Caco-2 (cell line): ENCODE measurements around the gene DSTN. TPM values are rescaled to one million over a fixed set of nuclear protein-coding genes. Genes with fewer than 3 reads are reported as not detected.

Experiments
- BruUV-seq: library from RNA; stranded (reverse); fragments of 400-500 nt; replicated peaks from 2 replicates; lab custom pipeline; 2021; lab: Mats Ljungman, UMichigan
- CTCF ChIA-PET: fragments of 300-600 bp; sonication (Branson Sonifier 250); formaldehyde crosslinking; loops from one replicate; lab custom pipeline; 2022; ENCODE audit warnings: antibody characterized with exemption; lab: Charles Lee
- POLR2A ChIA-PET: fragments of 300-600 bp; sonication (Branson Sonifier 250); formaldehyde crosslinking; loops from one replicate; lab custom pipeline; 2022; ENCODE audit warnings: antibody characterized with exemption; lab: Charles Lee
- DNase-seq, 2 experiments: peaks; one replicate each; pipeline versions ENCODE4 v3.0.0 to v3.0.0-alpha.2; 2020 to 2022
- H3K27me3 ChIP-seq: replicated peaks from 2 replicates; pipeline ENCODE4 v1.6.0; 2011; ENCODE audit warnings: low read length; ENCODE audit not compliant: control insufficient read depth, insufficient read depth
- H3K36me3 ChIP-seq: 2 replicates; pipeline ENCODE4 v1.5.1; 2011; ENCODE audit warnings: low read length; ENCODE audit not compliant: control insufficient read depth, insufficient read depth
- H3K4me1 ChIP-seq: fragments of 250-450 bp; sonication (Bioruptor Pico); 2 replicates; pipeline ENCODE4 v1.5.1; 2020; ENCODE audit warnings: mild to moderate bottlenecking
- H3K4me3 ChIP-seq: 2 replicates; pipeline ENCODE4 v1.5.1; 2011; ENCODE audit warnings: low read depth, mild to moderate bottlenecking, control low read depth, low read length
- H3K9me3 ChIP-seq: fragments of 250-450 bp; sonication (Bioruptor Pico); 2 replicates; pipeline ENCODE4 v1.5.1; 2020; ENCODE audit warnings: mild to moderate bottlenecking, moderate library complexity
- H3K27ac Mint-ChIP-seq: one replicate; pipeline ENCODE4 v1.8.0; 2022; ENCODE audit warnings: mixed read lengths; ENCODE audit not compliant: unreplicated experiment
- H3K27me3 Mint-ChIP-seq: one replicate; pipeline ENCODE4 v1.8.0; 2022; ENCODE audit warnings: mixed read lengths; ENCODE audit not compliant: insufficient read depth, unreplicated experiment
- H3K36me3 Mint-ChIP-seq: one replicate; pipeline ENCODE4 v1.8.0; 2022; ENCODE audit warnings: mild to moderate bottlenecking, mixed read lengths; ENCODE audit not compliant: insufficient read depth, unreplicated experiment
- H3K4me1 Mint-ChIP-seq: one replicate; pipeline ENCODE4 v1.8.0; 2022; ENCODE audit warnings: low read depth, mixed read lengths; ENCODE audit not compliant: unreplicated experiment
- H3K4me3 Mint-ChIP-seq: one replicate; pipeline ENCODE4 v1.8.0; 2022; ENCODE audit warnings: mild to moderate bottlenecking, moderate library complexity, mixed read lengths; ENCODE audit not compliant: unreplicated experiment
- H3K9me3 Mint-ChIP-seq: one replicate; pipeline ENCODE4 v1.8.0; 2022; ENCODE audit warnings: mixed read lengths; ENCODE audit not compliant: unreplicated experiment
- CTCF ChIP-seq, 2 experiments: fragments of 200-600 bp in 1 of 2; IDR thresholded peaks; 1 replicate in 1 of 2; 2 replicates in 1 of 2; pipeline versions ENCODE4 v1.5.1 to v1.8.0; 2011 to 2022; ENCODE audit warnings: antibody characterized with exemption in 1 of 2, control low read depth in 1 of 2, inconsistent platforms in 1 of 2, low read depth in 1 of 2, low read length in 1 of 2, mild to moderate bottlenecking in 1 of 2, moderate library complexity in 1 of 2; ENCODE audit not compliant: insufficient read depth in 1 of 2, severe bottlenecking in 1 of 2, unreplicated experiment in 1 of 2
- intact Hi-C: fragments of 100-400 bp; cut with micrococcal nuclease; formaldehyde crosslinking; loops from one replicate; pipeline ENCODE4 v1.10.0; 2022; ENCODE audit not compliant: unreplicated experiment
- total RNA-seq: library from RNA; stranded (reverse); gene quantifications from 2 replicates; pipeline ENCODE4 v1.2.3, GENCODE V29; 2022

The DSTN gene
- total RNA-seq, 1 experiment from 2014 or later = 318 TPM

- H3K4me3 Mint-ChIP-seq = no peak overlapping the region
- no peaks in the 10 kb centered on the region for H3K27me3 Mint-ChIP-seq
- no peak for DNase-seq
- no peak for TF ChIP-seq CTCF (IDR thresholded peaks at IDR 0.05; ENCODE audit: insufficient read depth in 1 of 2, low read depth in 1 of 2, low read length in 1 of 2, severe bottlenecking in 1 of 2, unreplicated experiment in 1 of 2)
- Histone ChIP-seq H3K36me3 (no peaks in the 10 kb centered on the region), H3K9me3 (no peaks in the 10 kb centered on the region), H3K27me3 (no peaks in the 10 kb centered on the region), H3K4me3 (no peak overlapping the region), H3K4me1 (peaks cover 11% of the 10 kb centered on the region; the same call in 1 of the 2 replicates)
- peaks cover 4% of the 10 kb centered on the region for H3K36me3 Mint-ChIP-seq
- peak overlapping the region; percentile 48 for H3K27ac Mint-ChIP-seq
- CTCF ChIA-PET = interaction anchor here (0.8 to 1.0 kb wide), 2 partner anchors 25 to 66 kb away, joined by 3 read pairs; no protein-coding TSS in a partner anchor
- POLR2A ChIA-PET = interaction anchor here (1.1 kb wide), 1 partner anchor 25 kb away, joined by 3 read pairs; the partner anchor contains the start of gene DSTN
- H3K9me3 Mint-ChIP-seq = no peaks in the 10 kb centered on the region
- BruUV-seq = no TSS peak
- H3K4me1 Mint-ChIP-seq = peaks cover 17% of the 10 kb centered on the region
- intact Hi-C loops = loop anchor here (1.0 kb wide), 1 partner anchor 24 kb away; no protein-coding TSS in a partner anchor
These were observed 24.7 kb upstream of the DSTN start for GRCh38 chr20:17545127-17545526.

GRCh38 chr20:17549131-17549530, 20.7 kb upstream of the DSTN start:
- ChIA-PET POLR2A (no interaction called here), CTCF (no interaction called here)
- no peak for TF ChIP-seq CTCF (IDR thresholded peaks at IDR 0.05; ENCODE audit: insufficient read depth in 1 of 2, low read depth in 1 of 2, low read length in 1 of 2, severe bottlenecking in 1 of 2, unreplicated experiment in 1 of 2)
- Histone ChIP-seq H3K27me3 (no peaks in the 10 kb centered on the region), H3K4me3 (no peak overlapping the region), H3K36me3 (no peaks in the 10 kb centered on the region), H3K9me3 (no peaks in the 10 kb centered on the region), H3K4me1 (peaks cover 11% of the 10 kb centered on the region; the same call in 1 of the 2 replicates)
- Mint-ChIP-seq H3K4me3 (no peak overlapping the region), H3K9me3 (no peaks in the 10 kb centered on the region), H3K27me3 (no peaks in the 10 kb centered on the region), H3K4me1 (peaks cover 17% of the 10 kb centered on the region), H3K27ac (no peak overlapping the region), H3K36me3 (peaks cover 4% of the 10 kb centered on the region)
- BruUV-seq = no TSS peak
- intact Hi-C loops = no loop called here
- no peak for DNase-seq

GRCh38 chr20:17555106-17555505, 14.8 kb upstream of the DSTN start:
- H3K9me3 ChIP-seq = no peaks in the 10 kb centered on the region
- no peaks in the 10 kb centered on the region for H3K27me3 ChIP-seq
- TF ChIP-seq CTCF (IDR thresholded peaks at IDR 0.05; ENCODE audit: insufficient read depth in 1 of 2, low read depth in 1 of 2, low read length in 1 of 2, severe bottlenecking in 1 of 2, unreplicated experiment in 1 of 2) = no peak
- CTCF ChIA-PET = interaction anchor here (0.7 kb wide), 1 partner anchor 15 kb away, joined by 4 read pairs; no protein-coding TSS in a partner anchor
- Mint-ChIP-seq H3K4me3 (no peak overlapping the region), H3K36me3 (no peaks in the 10 kb centered on the region), H3K27ac (no peak overlapping the region), H3K4me1 (peaks cover 7% of the 10 kb centered on the region), H3K9me3 (no peaks in the 10 kb centered on the region), H3K27me3 (no peaks in the 10 kb centered on the region)
- no peak for DNase-seq
- peaks cover 17% of the 10 kb centered on the region for H3K4me1 ChIP-seq
- H3K4me3 ChIP-seq = no peak overlapping the region
- no TSS peak for BruUV-seq
- H3K36me3 ChIP-seq = no peaks in the 10 kb centered on the region
- POLR2A ChIA-PET = no interaction called here
- intact Hi-C loops = no loop called here
